ENCODE data around the gene FHAD1. TPM values are rescaled to one million over a fixed set of nuclear protein-coding genes. Genes with fewer than 3 reads are reported as not detected.

Gene FHAD1
- total and polyA plus RNA-seq, 9 of the 15 experiments (the other 6 are each of a cell fraction or from before 2014, with no cell fraction given), result 0.32 to 2.1 (median 1.5) TPM; not detected in 1

DNA sequence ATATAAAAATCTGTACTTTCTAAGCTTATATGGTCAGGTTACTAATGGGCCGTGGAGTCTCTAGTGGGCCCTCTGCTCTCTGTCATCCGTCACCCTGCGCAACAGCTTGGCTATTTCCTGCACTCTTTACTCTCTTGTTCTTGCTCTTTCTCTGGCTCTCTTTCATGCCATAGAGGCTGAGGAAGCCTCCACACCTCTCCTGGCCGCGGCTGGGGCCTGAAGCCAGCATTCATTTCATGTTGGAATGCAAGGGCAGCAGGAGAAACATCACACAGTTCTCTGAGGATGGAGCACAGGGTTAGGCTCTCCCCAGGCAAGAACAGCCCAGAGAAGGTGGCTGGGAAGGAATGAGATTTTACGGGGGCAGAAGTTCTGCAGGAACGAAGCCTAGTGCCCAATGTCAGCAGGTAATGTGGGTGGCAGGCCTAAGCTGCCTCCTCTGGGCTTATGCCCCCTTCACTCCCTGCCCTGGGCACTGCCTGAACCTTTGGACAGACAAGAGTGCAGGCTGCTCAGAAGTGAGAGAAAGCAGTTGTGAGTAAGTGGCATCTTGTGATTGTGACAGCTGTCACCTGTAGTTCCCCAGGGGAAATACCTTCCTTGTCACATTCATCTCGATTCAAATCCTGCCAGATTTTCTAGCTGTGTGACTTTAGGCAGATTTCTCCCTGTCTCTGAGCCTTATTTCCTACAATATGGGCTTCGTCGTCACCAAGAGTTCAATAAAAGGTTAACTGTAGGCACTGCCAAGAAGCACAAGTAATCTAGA lies 3.6 kb upstream of the FHAD1 start:
- CTCF ChIA-PET (ENCODE audit: low intra/inter-chr PET ratio), result no interaction called here
- peaks cover 0 to 8% of the 10 kb centered on the region in 2 experiments; a peak in 3 of 5 replicates for H3K4me1 ChIP-seq (replicated peaks in 1 of 2; ENCODE audit: control insufficient read depth in 2 of 2, insufficient read depth in 2 of 2, low read length in 2 of 2)
- WGBS (ENCODE audit: insufficient coverage, low coverage, missing lambda C conversion rate), result 15% methylated on average over 10 of the region's 10 CpGs
- H3K27me3 ChIP-seq (ENCODE audit: control insufficient read depth in 2 of 2, insufficient read depth in 2 of 2, low read length in 2 of 2), result peaks cover 25 to 46% of the 10 kb centered on the region in 2 experiments; a peak in 4 of 5 replicates
- TF ChIP-seq, protein P1, sequence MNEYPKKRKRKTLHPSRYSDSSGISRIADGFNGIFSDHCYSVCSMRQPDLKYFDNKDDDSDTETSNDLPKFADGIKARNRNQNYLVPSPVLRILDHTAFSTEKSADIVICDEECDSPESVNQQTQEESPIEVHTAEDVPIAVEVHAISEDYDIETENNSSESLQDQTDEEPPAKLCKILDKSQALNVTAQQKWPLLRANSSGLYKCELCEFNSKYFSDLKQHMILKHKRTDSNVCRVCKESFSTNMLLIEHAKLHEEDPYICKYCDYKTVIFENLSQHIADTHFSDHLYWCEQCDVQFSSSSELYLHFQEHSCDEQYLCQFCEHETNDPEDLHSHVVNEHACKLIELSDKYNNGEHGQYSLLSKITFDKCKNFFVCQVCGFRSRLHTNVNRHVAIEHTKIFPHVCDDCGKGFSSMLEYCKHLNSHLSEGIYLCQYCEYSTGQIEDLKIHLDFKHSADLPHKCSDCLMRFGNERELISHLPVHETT (CRISPR knock-in tag; conservative IDR thresholded peaks at IDR 0.05 in 1 of 2, IDR thresholded peaks at IDR 0.05 in 1 of 2), result 0 out of 4 replicates have a peak, but pooled peaks of 1 of the 2 experiments have one; percentile 46
- no peak for TF ChIP-seq ARHGAP35 (IDR thresholded peaks at IDR 0.05; ENCODE audit: partially characterized antibody)
- in situ Hi-C loops (cut with MboI), result no loop called here
- no peak for DNase-seq (ENCODE audit: extremely low read depth in 1 of 4, low spot score in 3 of 4)
- no peaks in the 10 kb centered on the region for H3K36me3 ChIP-seq (ENCODE audit: control insufficient read depth, insufficient read depth, low read length)
- no peak overlapping the region for H2AFZ ChIP-seq (ENCODE audit: low read depth, low read length)
- no TSS peak for BruUV-seq (replicated peaks)
- POLR2A ChIA-PET, result interaction anchor here (0.7 to 2.1 kb wide), 5 partner anchors 9 to 72 kb away, joined by 3 to 8 read pairs (median 5); no protein-coding TSS in a partner anchor
- no peak for ATAC-seq
- H3K9me1 ChIP-seq (ENCODE audit: control insufficient read depth, insufficient read depth, low read length), result no peaks in the 10 kb centered on the region
- no peak overlapping the region for H3K27ac ChIP-seq (ENCODE audit: extremely low read depth, low read depth, low read length)
- H3K4me2 ChIP-seq (ENCODE audit: insufficient read depth, low read length), result no peak overlapping the region
- H3K9ac ChIP-seq (ENCODE audit: insufficient read depth in 1 of 2, low read depth in 2 of 2, low read length in 2 of 2), result no peak overlapping the region
- no peaks in the 10 kb centered on the region for H3K79me2 ChIP-seq (ENCODE audit: control insufficient read depth, insufficient read depth, low read length)
- H3K9me3 ChIP-seq (replicated peaks; ENCODE audit: control insufficient read depth, insufficient read depth, low read depth, low read length), result no peaks in the 10 kb centered on the region
- H3K4me3 ChIP-seq, result no peak overlapping the region
- intact Hi-C loops (cut with micrococcal nuclease), result no loop called here
- H4K20me1 ChIP-seq (replicated peaks; ENCODE audit: control insufficient read depth, insufficient read depth, low read length), result no peaks in the 10 kb centered on the region
- FAIRE-seq, result no peak

Measured in K562 (cell line).